GM19372 (cell line): Measurements from ENCODE around the gene RTN3.

Experiments
- ATAC-seq: cut with Tn5 transposase; IDR thresholded peaks from one replicate; pipeline ENCODE4 v1.9.1; 2021; ENCODE audit warnings: mild to moderate bottlenecking, low read depth, moderate library complexity; ENCODE audit not compliant: unreplicated experiment

RTN3 gene

GRCh38 chr11:63729326-63729725 is 48.0 kb downstream of the RTN3 start:
- ATAC-seq = no peak

DNA sequence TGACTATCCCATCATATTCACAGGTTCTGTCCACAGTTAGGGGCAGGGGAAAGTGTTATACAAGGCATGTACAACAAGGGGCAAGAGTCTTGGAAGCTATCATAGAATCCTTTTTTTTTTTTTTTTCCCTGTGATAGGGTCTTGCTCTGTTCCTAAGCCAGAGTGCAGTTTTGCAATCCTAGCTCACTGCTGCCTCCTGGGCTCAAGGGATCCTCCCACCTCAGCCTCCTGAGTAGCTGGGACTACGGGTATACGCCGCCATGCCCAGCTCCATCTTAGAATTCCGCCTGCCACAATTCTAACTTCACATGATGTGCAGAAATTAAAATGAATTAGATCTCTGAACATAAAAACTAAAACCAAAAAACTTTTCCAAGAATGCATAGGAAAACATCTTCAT is 55.6 kb downstream of the RTN3 start:
- ATAC-seq = no peak

GRCh38 chr11:63737718-63738117 is 56.4 kb downstream of the RTN3 start:
- no peak for ATAC-seq

DNA sequence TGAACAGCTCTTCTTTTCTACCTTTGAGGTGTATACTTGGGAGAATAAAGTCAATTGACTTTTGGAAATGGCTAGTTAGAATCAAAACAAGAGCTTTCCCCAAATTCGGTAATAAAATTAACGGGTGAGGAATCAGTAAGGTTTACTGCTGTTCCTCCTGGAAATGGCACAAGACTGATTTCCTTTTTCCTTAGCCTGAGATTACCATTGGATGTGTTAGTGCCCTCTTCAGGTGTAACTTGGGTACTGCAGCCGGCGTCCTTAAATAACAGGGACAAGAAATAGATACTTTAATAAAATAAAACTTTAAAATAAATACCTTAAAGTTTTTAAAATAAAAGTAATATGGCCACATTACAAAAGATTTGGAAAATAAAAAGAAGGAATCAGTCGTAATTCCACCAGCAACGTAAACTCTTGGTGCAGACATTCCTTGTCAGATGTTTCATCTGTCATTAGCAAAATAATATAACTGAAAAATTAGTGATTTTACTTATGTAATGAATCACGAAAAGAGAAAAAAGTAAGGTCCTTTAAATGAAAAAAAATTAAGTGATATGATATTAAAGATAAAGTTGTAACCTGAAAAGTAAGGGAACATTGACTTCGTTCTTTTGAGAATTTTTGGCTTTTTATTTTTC is 57.5 kb downstream of the RTN3 start:
- ATAC-seq = no peak

GRCh38 chr11:63745304-63746170 is 64.2 kb downstream of the RTN3 start:
- no peak for ATAC-seq

DNA sequence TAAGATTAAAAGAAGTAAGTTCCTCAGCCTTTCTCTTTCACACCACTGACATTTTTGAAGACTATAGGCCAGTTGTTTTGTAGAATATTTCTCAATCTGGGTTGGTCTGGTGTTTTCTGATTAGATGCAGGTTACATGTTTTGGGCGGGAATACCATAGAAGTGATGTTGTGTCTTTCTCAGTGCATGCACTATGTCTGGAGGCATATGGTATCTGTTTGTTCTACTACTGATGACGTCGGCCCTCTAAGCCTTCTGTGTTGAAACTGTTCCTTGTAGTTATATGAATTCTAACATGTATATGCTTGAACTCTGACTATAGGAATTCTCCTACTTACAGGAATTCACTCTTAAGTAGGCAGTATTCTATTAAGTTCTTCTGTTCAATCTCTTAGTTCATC is 65.7 kb downstream of the RTN3 start:
- no peak for ATAC-seq

DNA sequence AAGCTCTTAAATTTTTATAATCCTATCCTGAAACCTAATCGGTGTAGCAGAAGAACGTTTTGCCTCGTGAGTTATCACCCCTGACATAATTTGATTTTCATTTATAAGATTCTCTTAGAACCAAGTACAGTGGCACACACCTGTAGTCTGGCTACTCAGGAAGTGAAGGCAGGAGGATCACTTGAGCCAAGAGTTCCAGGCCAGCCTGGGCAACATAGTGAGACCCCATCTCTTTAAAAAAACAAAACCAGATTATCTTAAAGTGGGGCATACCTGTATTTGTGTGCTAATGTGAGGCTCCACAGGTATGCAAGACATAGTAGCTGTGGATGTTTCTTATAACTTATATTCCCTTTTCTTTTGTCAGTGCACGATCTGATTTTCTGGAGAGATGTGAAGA is 68.3 kb downstream of the RTN3 start:
- ATAC-seq = no peak

DNA sequence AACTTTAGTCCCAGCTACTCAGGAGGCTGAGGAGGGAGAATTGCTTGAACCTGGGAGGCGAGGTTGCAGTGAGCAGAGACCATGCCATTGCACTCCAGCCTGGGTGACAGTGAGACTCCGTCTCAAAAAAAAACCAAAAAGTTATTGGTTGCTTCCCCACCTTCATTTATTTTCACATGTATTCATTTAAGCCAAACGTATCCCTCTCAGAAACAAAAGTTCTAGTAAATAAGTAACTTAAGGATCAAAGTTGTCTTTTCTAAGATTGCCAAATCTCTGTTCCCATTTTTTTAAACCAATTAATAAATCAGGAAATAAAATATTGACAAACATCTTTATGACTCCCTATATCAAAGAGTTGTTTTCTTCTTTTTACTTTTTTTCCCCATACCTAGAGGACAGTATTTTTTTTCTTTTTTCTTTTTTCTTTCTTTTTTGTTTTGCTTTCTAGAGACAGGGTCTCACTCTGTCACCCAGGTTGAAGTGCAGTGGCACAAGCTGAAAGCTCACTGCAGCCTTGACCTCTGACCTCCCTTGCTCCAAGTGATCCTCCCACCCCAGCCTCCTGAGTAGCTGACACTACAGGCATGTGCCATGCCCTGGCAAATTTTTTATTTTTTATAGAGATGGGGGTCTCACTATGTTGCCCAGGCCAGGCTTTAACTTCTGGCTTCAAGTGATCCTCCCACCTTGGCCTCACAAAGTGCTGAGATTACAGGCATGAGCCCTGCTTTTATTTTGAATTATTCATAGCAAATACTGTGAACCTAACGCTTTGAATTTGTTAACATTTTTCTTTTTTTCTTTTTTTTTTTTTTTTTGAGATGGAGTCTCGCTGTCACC is 75.8 kb downstream of the RTN3 start:
- ATAC-seq = no peak

GRCh38 chr11:63760487-63761079 is 79.3 kb downstream of the RTN3 start:
- ATAC-seq = no peak

DNA sequence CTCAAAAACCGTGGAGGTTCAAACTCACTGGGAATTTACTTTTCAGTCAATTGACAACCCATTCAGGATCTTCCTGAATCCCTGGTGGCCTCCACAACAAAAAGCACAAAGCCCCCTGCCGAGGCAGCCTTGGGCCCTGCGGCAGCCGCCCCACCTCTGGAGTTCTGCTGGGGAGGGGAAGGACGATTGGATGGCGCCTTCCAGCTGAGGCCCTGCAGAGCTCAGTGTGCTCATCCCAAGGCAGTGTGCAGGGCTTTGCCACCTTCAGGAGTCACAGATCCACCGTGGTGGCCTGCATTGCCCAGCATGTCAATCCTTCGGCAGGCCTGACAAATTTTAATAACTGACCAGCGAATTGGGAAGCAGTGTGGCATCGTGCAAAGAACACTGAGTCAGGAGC is 79.9 kb downstream of the RTN3 start:
- no peak for ATAC-seq

DNA sequence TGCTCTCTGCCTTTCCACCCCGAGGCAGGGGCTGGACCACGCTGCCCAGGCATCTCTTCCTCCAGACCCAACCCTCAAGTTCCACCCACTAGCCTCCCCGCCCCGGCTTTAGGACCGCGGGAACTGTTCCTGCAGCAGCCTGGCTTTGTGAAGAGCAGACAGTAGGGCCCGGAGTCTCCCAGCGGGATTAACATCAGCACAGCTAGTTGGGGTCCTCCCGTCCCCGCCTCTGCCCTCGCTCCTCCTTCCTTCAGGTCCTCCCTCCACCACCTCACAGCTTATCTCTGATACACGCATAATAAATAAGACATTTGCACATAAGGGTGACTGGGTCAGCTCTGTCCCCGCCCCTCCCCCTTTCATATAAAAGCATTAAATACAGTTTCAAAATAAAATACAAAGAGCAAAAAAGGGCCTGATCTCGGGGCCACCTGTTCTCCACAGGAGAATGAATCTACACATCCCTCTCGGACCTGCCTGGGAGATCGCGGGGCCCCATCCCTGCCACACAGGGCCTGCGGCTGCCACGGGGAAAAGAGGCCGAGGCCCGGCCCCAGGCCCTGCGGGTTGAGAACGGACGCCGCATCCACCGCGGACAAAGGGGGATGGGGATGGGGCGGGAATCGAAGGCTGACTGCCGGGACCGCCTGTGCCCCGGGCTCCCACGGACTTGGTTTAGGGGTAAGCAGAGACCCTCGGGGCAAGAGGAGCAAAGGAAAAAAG is 80.8 kb downstream of the RTN3 start:
- ATAC-seq = no peak

DNA sequence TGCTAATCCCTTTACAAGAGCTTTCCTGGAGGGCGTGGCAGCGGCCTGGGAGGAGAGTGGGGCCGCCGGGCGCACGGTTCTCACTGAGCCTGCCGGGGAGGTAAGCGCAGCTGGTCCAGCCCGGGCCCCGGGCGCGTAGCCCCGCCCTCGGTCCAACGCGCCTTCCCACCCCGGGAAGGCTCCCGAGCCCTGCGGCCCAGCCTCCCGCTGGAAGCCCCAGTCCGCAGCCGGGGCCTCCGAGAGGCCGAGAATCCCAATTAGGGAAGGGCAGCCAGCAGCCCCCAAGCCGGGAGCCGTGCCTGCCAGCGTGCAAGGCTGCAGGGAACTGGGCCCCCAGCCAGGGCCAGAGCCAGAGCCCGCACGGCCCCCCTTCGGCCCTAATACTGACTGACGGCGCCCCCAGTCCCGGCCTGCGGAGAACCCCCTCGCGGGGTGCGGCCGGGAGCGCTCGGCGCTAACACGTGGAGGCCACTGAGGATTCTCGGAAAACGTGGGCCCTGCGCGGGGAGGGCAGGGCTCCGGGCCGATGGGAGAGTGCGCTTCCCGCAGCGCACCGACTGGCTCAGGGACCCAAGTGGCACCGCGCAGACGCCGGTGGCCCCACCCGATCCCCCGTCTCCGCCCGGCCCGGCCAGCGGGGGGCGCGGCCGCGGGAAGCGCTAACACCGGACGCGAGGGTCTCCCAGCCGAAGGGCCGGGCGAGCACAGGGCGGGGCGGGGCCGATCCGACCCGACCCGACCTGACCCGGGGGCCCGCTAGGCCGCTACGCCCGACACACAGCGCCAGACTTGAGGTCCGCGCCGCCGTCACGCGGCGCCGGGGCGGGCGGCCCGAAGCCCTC is 81.6 kb downstream of the RTN3 start:
- ATAC-seq = no peak

- ATAC-seq = no peak
Measured at GRCh38 chr11:63763496-63764339, 82.4 kb downstream of the RTN3 start.

- no peak for ATAC-seq
Measured at GRCh38 chr11:63764340-63764678, 83.0 kb downstream of the RTN3 start.

- no peak for ATAC-seq
Measured at GRCh38 chr11:63764679-63765647, 83.7 kb downstream of the RTN3 start.

DNA sequence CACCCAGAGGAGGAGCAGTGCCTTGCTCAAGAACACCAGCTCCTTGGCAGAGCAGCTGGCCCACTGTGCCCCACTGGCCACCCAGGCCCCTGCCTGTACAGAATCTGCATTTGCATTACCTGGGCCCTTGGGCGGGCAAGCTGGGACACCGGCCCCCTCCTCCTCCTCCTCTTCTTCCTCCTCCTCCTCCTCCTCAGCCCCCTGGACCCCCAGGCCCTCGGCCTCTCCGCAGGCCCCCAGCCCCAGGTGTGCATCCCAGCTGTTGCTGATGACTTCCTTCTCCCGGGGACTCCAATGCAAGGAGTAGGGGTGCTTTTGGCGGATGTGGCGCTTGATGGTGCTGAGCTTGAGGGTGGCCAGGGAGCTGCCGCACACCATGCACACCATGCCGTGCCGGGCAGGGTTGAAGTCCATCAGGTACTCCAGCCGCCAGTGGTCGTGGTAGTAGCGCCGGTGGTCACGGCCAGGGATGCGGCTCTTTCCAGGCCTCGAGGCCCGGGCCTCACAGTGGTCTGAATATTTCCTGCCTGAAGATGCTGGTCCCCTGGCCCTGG is 84.5 kb downstream of the RTN3 start:
- ATAC-seq = no peak
